ENCODE results near the gene DUSP6. TPM values are rescaled to one million over a fixed set of nuclear protein-coding genes. Genes with fewer than 3 reads are reported as not detected.

The DUSP6 gene
- total and polyA plus RNA-seq, 2 of the 13 experiments (the other 11 are each of a cell fraction or from before 2014, with no cell fraction given): 40.9 to 161 TPM

GRCh38 chr12:89344043-89344861, 8.0 kb downstream of the DUSP6 start (continued):
- TF ChIP-seq HIVEP1 (CRISPR knock-in tag; IDR thresholded peaks at IDR 0.05) (no peak), KAT2B (IDR thresholded peaks at IDR 0.05; ENCODE audit: borderline replicate concordance, low read depth, low read length) (peak; percentile 91), ONECUT2 (CRISPR knock-in tag; IDR thresholded peaks at IDR 0.05) (peak; percentile 98), ATF1 (CRISPR knock-in tag; IDR thresholded peaks at IDR 0.05) (peak; percentile 30; the same call in 1 of the 2 replicates), ZNF83 (CRISPR knock-in tag; IDR thresholded peaks at IDR 0.05; ENCODE audit: borderline replicate concordance) (no peak), POGZ (CRISPR knock-in tag; IDR thresholded peaks at IDR 0.05) (peak; percentile 48; the same call in 1 of the 2 replicates), FOXO1 (CRISPR knock-in tag; IDR thresholded peaks at IDR 0.05) (peak; percentile 53; the same call in 1 of the 2 replicates), KDM3A (CRISPR knock-in tag; IDR thresholded peaks at IDR 0.05; ENCODE audit: low read depth) (no peak), MEF2D (CRISPR knock-in tag; IDR thresholded peaks at IDR 0.05) (peak; percentile 51; the same call in 1 of the 2 replicates), ZNF501 (CRISPR knock-in tag; IDR thresholded peaks at IDR 0.05) (0 out of 2 replicates have a peak, but pooled peaks have one; percentile 9), FOXJ3 (CRISPR knock-in tag; IDR thresholded peaks at IDR 0.05; ENCODE audit: borderline replicate concordance) (peak; percentile 71; the same call in 1 of the 2 replicates), NFYC (CRISPR knock-in tag; IDR thresholded peaks at IDR 0.05) (no peak), ASH2L (IDR thresholded peaks at IDR 0.05; ENCODE audit: insufficient read length, low read depth, low read length) (peak; percentile 84)
- TF ChIP-seq, protein P1, sequence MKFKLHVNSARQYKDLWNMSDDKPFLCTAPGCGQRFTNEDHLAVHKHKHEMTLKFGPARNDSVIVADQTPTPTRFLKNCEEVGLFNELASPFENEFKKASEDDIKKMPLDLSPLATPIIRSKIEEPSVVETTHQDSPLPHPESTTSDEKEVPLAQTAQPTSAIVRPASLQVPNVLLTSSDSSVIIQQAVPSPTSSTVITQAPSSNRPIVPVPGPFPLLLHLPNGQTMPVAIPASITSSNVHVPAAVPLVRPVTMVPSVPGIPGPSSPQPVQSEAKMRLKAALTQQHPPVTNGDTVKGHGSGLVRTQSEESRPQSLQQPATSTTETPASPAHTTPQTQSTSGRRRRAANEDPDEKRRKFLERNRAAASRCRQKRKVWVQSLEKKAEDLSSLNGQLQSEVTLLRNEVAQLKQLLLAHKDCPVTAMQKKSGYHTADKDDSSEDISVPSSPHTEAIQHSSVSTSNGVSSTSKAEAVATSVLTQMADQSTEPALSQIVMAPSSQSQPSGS (CRISPR knock-in tag; IDR thresholded peaks at IDR 0.05): 0 out of 2 replicates have a peak, but pooled peaks have one; percentile 28
